Breast epithelium (tissue), 4 donors: ENCODE measurements around the gene ARPC2. TPM values are rescaled to one million over a fixed set of nuclear protein-coding genes. Genes with fewer than 3 reads are reported as not detected.
A peak's percentile ranks its signal among the peaks of the same experiment; 100 is the strongest.

Experiments
- DNase-seq, 2 donors: peaks; one replicate each; pipeline ENCODE4 v3.0.0-alpha.2; 2019; ENCODE audit warnings: low spot score in 2 of 2
- H3K27ac ChIP-seq, 2 donors: fragments of 200-600 bp; sonication (generic) in 1 of 2; one replicate each; pipeline ENCODE4 v1.5.1; 2016 to 2019; ENCODE audit warnings: mild to moderate bottlenecking in 1 of 2
- H3K27me3 ChIP-seq, 2 donors: fragments of 200-600 bp; sonication (generic) in 1 of 2; one replicate each; pipeline versions ENCODE4 v1.5.1 to v1.6.0; 2017 to 2019; ENCODE audit warnings: control low read depth in 1 of 2, mild to moderate bottlenecking in 1 of 2
- H3K36me3 ChIP-seq: fragments of 200-600 bp; one replicate; pipeline ENCODE4 v1.5.1; 2019
- H3K4me1 ChIP-seq, 2 donors: fragments of 200-600 bp; sonication (generic); one replicate each; pipeline ENCODE4 v1.5.1; 2016 to 2019; ENCODE audit warnings: control low read depth in 1 of 2
- H3K4me3 ChIP-seq, 3 donors: fragments of 200-600 bp; sonication (generic); 1 replicate in 2 of 3; 2 replicates in 1 of 3; pipeline ENCODE4 v1.5.1; 2016 to 2019; ENCODE audit warnings: mild to moderate bottlenecking in 3 of 3, moderate library complexity in 2 of 3
- H3K9me3 ChIP-seq, 2 donors: fragments of 200-600 bp; sonication (generic) in 1 of 2; one replicate each; pipeline ENCODE4 v1.5.1; 2016 to 2019; ENCODE audit warnings: control low read depth in 1 of 2
- POLR2A ChIP-seq: fragments of 450-650 bp; IDR thresholded peaks from one replicate; pipeline ENCODE4 v1.6.1; 2016; ENCODE audit warnings: antibody characterized with exemption, mild to moderate bottlenecking, moderate library complexity
- POLR2AphosphoS5 ChIP-seq, 3 donors: sonication (generic); formaldehyde crosslinking; IDR thresholded peaks; one replicate each; pipeline ENCODE4 v1.6.1; 2017; ENCODE audit warnings: antibody characterized with exemption in 3 of 3
- intact Hi-C: fragments of 100-400 bp; cut with DNase I; formaldehyde crosslinking; loops from one replicate; pipeline ENCODE4 v1.15.1; 2023; ENCODE audit warnings: low total_unique reads
- total RNA-seq, 3 donors: library from RNA; depleted of rRNA; stranded (reverse); fragments of >200 nt; gene quantifications; one replicate each; pipeline ENCODE4 v1.1.0, GENCODE V29; 2016
- TF ChIP-seq, protein P1 (sequence below), 3 donors: fragments of 450-650 bp; IDR thresholded peaks; one replicate each; pipeline ENCODE4 v1.5.1; 2016 to 2017; ENCODE audit warnings: antibody characterized with exemption in 3 of 3, mild to moderate bottlenecking in 3 of 3, moderate library complexity in 3 of 3

Gene ARPC2
- total RNA-seq, 3 donors from 2014 or later: 212 to 336 (median 248) TPM

GRCh38 chr2:218256612-218257350 is 39.8 kb downstream of the ARPC2 start:
- no peaks in the 10 kb centered on the region for H3K4me1 ChIP-seq
- TF ChIP-seq POLR2A (no peak), POLR2AphosphoS5 (IDR thresholded peaks at IDR 0.05) (no peak)
- TF ChIP-seq, protein P1, sequence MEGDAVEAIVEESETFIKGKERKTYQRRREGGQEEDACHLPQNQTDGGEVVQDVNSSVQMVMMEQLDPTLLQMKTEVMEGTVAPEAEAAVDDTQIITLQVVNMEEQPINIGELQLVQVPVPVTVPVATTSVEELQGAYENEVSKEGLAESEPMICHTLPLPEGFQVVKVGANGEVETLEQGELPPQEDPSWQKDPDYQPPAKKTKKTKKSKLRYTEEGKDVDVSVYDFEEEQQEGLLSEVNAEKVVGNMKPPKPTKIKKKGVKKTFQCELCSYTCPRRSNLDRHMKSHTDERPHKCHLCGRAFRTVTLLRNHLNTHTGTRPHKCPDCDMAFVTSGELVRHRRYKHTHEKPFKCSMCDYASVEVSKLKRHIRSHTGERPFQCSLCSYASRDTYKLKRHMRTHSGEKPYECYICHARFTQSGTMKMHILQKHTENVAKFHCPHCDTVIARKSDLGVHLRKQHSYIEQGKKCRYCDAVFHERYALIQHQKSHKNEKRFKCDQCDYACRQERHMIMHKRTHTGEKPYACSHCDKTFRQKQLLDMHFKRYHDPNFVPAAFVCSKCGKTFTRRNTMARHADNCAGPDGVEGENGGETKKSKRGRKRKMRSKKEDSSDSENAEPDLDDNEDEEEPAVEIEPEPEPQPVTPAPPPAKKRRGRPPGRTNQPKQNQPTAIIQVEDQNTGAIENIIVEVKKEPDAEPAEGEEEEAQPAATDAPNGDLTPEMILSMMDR (IDR thresholded peaks at IDR 0.05): no peak
- H3K4me3 ChIP-seq: no peak overlapping the region
- H3K9me3 ChIP-seq: no peaks in the 10 kb centered on the region
- peak overlapping the region in 1 of 2 donors; percentile 62 for H3K27ac ChIP-seq
- H3K27me3 ChIP-seq: no peaks in the 10 kb centered on the region
- intact Hi-C loops: no loop called here
- peaks cover 18% of the 10 kb centered on the region for H3K36me3 ChIP-seq
- peak in 1 of 2 donors; percentile 5 for DNase-seq

DNA sequence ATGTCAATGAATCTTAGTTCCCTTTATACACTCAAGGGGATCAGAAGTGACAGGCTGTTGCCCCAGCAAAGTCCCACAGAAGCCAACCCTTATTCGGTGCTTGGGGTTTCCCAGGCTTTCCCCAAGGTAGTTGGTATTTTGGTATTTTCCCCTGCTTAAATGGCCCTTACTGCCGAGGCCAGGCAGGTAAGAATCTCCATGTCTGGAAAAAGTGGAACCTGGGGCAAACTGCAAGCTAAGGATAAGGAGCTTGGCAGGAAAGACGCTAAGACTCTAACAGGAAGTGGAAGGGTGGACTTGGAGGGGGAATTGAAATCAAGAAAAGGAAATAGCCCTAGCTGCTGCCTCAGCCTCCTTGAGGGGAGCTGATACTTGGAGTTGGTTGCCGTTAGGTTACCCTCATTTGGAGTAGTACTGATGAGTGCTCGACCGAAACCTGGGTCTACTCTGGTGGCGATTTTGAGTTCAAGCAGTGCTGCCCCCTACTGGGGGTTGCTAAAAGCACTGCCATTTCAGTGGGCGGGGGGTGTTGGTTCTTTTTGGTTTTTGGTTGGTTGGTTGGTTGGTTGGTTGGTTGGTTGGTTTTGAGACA is 40.5 kb downstream of the ARPC2 start:
- Histone ChIP-seq H3K36me3 (peaks cover 18% of the 10 kb centered on the region), H3K4me3 (no peak overlapping the region), H3K4me1 (no peaks in the 10 kb centered on the region), H3K27ac (peak overlapping the region; percentile 48 to 62), H3K27me3 (no peaks in the 10 kb centered on the region), H3K9me3 (no peaks in the 10 kb centered on the region)
- intact Hi-C loops: no loop called here
- peak in 1 of 2 donors; percentile 7 for DNase-seq
- TF ChIP-seq POLR2A (no peak), POLR2AphosphoS5 (IDR thresholded peaks at IDR 0.05) (no peak)
- TF ChIP-seq, protein P1 (IDR thresholded peaks at IDR 0.05): peak in 2 of 3 donors; percentile 20 to 27

DNA sequence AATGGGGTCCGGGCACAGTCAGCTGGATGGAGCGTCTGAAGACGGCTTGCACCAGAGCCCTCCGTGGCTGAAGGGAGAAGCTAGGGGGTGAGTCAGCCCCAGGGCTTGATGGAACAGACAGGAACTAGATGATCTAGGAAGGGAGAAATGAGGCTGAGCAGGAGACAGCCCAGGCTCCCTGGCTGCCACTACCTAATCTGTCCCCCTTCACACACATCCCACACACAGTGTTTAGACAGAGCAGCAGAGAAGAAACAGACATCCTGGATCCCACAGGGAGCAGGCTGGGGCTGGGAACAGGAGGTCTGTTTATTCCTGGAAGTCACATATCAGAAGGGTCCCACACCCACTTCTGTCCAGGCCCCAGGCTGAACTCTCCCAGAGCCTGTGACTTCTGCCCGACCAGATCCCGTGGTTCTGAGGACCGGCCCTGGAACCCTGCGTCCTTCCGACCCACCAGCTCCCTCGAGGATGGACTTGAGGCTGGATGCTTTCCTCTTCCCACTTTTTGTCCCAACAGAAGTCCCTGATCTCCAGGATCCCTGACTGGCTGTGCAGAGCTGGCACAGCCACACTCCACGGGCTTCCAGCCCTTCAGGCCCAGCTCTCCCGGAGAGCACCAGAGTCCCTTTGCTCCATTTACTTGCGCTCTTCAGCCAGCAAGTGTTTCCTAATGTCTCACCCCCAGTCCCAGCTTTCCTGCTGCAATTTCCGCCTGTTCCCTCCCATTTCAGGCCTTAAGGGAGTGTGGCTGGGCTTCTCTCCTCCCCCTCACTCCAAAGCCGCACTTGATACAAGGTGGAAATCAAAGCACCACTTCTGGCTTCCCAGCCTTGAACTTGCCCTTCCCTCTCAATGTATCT is 42.3 kb downstream of the ARPC2 start:
- peak in 1 of 2 donors; percentile 52 for DNase-seq
- Histone ChIP-seq H3K9me3 (no peaks in the 10 kb centered on the region), H3K27me3 (no peaks in the 10 kb centered on the region), H3K36me3 (peaks cover 11% of the 10 kb centered on the region), H3K4me1 (no peaks in the 10 kb centered on the region), H3K4me3 (peak overlapping the region in 2 of 3 donors; percentile 0 to 48), H3K27ac (peak overlapping the region; percentile 79 to 96)
- TF ChIP-seq, protein P1 (IDR thresholded peaks at IDR 0.05): no peak
- TF ChIP-seq POLR2A (peak; percentile 34), POLR2AphosphoS5 (IDR thresholded peaks at IDR 0.05) (peak in 2 of 3 donors; percentile 20 to 48)
- intact Hi-C loops: no loop called here

- intact Hi-C loops: no loop called here
- DNase-seq: peak in 1 of 2 donors; percentile 5
- peak overlapping the region; percentile 79 to 96 for H3K27ac ChIP-seq
- H3K4me3 ChIP-seq: peak overlapping the region in 1 of 3 donors; percentile 48
- no peaks in the 10 kb centered on the region for H3K9me3 ChIP-seq
- H3K36me3 ChIP-seq: peaks cover 3% of the 10 kb centered on the region
- no peaks in the 10 kb centered on the region for H3K4me1 ChIP-seq
- H3K27me3 ChIP-seq: no peaks in the 10 kb centered on the region
- TF ChIP-seq, protein P1 (IDR thresholded peaks at IDR 0.05): no peak
- TF ChIP-seq POLR2A (no peak), POLR2AphosphoS5 (IDR thresholded peaks at IDR 0.05) (no peak)
Measured at GRCh38 chr2:218260166-218260565, 43.2 kb downstream of the ARPC2 start.
